ENCODE measurements around the gene PPM1H.

DNA sequence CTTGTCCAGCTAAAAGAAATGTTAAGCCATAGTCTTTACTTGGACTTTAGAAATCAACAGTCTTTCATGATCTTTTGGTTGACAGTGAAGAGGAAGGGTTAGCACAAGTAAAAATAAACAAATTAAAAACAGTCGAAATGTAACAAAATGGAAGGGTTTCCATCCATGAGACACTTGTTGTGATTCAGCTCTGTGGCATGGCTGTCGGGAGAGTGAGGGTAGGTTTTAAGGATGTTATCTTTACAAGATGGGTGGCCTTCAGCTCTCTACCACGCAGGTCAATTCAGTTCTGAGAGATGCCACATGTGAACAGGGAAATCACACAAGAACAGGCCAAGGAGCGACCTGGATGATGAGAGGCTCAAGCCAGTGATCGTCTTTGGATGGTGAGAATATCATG is 180.2 kb downstream of the PPM1H start:
- TF ChIP-seq, protein P1, sequence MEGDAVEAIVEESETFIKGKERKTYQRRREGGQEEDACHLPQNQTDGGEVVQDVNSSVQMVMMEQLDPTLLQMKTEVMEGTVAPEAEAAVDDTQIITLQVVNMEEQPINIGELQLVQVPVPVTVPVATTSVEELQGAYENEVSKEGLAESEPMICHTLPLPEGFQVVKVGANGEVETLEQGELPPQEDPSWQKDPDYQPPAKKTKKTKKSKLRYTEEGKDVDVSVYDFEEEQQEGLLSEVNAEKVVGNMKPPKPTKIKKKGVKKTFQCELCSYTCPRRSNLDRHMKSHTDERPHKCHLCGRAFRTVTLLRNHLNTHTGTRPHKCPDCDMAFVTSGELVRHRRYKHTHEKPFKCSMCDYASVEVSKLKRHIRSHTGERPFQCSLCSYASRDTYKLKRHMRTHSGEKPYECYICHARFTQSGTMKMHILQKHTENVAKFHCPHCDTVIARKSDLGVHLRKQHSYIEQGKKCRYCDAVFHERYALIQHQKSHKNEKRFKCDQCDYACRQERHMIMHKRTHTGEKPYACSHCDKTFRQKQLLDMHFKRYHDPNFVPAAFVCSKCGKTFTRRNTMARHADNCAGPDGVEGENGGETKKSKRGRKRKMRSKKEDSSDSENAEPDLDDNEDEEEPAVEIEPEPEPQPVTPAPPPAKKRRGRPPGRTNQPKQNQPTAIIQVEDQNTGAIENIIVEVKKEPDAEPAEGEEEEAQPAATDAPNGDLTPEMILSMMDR (conservative IDR thresholded peaks at IDR 0.05 in 1 of 2, IDR thresholded peaks at IDR 0.05 in 1 of 2; ENCODE audit: extremely low read depth in 1 of 2, insufficient read depth in 1 of 2, low read depth in 1 of 2, low read length in 2 of 2): no peak
- no peak for TF ChIP-seq EZH2 (IDR thresholded peaks at IDR 0.05; ENCODE audit: borderline replicate concordance, low read length)

Measured in mammary epithelial cell (primary cell).